Suprapubic skin (tissue), 4 donors: ENCODE measurements around the gene RELN.

Experiments used
- POLR2A ChIP-seq, 2 donors: fragments of 450-650 bp; IDR thresholded peaks; one replicate each; pipeline ENCODE4 v1.6.1; 2017; ENCODE audit warnings: antibody characterized with exemption in 2 of 2, mild to moderate bottlenecking in 2 of 2, moderate library complexity in 2 of 2
- POLR2AphosphoS5 ChIP-seq, 3 donors: sonication (generic); formaldehyde crosslinking; IDR thresholded peaks; one replicate each; pipeline ENCODE4 v1.6.1; 2017; ENCODE audit warnings: antibody characterized with exemption in 3 of 3

DNA sequence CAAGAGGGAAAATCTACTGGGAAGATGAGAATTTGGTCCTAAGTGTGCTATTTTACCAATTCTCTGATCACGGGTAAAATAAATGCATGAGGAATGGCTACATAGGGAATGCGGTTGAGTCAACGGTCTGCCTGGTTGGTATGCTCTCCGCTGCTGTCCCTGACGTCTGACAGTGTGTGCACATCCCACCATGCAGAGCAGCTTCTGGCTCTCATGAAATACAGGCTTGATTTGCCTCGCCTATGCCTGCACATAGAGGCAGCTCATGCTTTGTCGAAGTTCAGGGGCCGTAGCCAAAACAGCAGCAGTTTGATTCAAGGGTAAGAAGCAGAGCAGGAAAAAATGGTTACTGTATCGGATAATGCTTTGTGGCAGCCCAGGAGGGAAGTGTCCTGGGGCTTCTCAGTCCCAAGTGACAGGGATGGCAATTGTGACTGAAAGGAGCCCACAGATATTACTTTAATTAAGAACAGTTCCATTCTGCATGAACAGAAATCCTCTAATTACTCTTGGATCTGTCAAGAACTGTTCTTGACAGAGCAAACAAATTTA, 275.0 kb downstream of the RELN start:
- TF ChIP-seq POLR2A (IDR thresholded peaks at IDR 0.05) (no peak), POLR2AphosphoS5 (IDR thresholded peaks at IDR 0.05) (no peak)
